ENCODE measurements around the gene TSPAN4.
A peak's percentile ranks its signal among the peaks of the same experiment; 100 is the strongest.

TSPAN4 gene

GRCh38 chr11:804599-804964, 38.1 kb upstream of the TSPAN4 start:
- no peak for DNase-seq (ENCODE audit: low read depth)

GRCh38 chr11:808427-809286, 34.0 kb upstream of the TSPAN4 start:
- DNase-seq (ENCODE audit: low read depth): no peak

GRCh38 chr11:809287-810039, 33.2 kb upstream of the TSPAN4 start, which contains the start of gene RPLP2:
RPLP2 (plus strand) TSS chr11:809967; CDS start chr11:810235, 268 bp downstream.
- peak; percentile 98 for DNase-seq (ENCODE audit: low read depth)

- no peak for DNase-seq (ENCODE audit: low read depth)
Measured at GRCh38 chr11:810040-810567, 32.5 kb upstream of the TSPAN4 start.

GRCh38 chr11:811446-812245, 31.0 kb upstream of the TSPAN4 start:
- no peak for DNase-seq (ENCODE audit: low read depth)

- DNase-seq (ENCODE audit: low read depth): no peak
Measured at GRCh38 chr11:812390-812789, 30.3 kb upstream of the TSPAN4 start.

GRCh38 chr11:813072-813455, 29.6 kb upstream of the TSPAN4 start:
- no peak for DNase-seq (ENCODE audit: low read depth)

GRCh38 chr11:813456-814096, 29.1 kb upstream of the TSPAN4 start:
- no peak for DNase-seq (ENCODE audit: low read depth)

- no peak for DNase-seq (ENCODE audit: low read depth)
Measured at GRCh38 chr11:815675-816432, 26.8 kb upstream of the TSPAN4 start.

- no peak for DNase-seq (ENCODE audit: low read depth)
Measured at GRCh38 chr11:816433-816779, 26.2 kb upstream of the TSPAN4 start.

GRCh38 chr11:818396-819128, 24.1 kb upstream of the TSPAN4 start, which contains the start of gene PNPLA2:
PNPLA2 (plus strand) TSS chr11:818914; CDS start chr11:819719, 805 bp downstream.
- DNase-seq (ENCODE audit: low read depth): no peak

GRCh38 chr11:819129-819931, 23.3 kb upstream of the TSPAN4 start:
- peak; percentile 90 for DNase-seq (ENCODE audit: low read depth)

GRCh38 chr11:819943-820649, 22.6 kb upstream of the TSPAN4 start:
- peak; percentile 84 for DNase-seq (ENCODE audit: low read depth)

- DNase-seq (ENCODE audit: low read depth): no peak
Measured at GRCh38 chr11:820655-821511, 21.8 kb upstream of the TSPAN4 start.

GRCh38 chr11:821512-822371, 20.9 kb upstream of the TSPAN4 start:
- DNase-seq (ENCODE audit: low read depth): no peak

- no peak for DNase-seq (ENCODE audit: low read depth)
Measured at GRCh38 chr11:823441-824291, 19.0 kb upstream of the TSPAN4 start.
